Measurements from ENCODE around the gene COQ6. TPM values are rescaled to one million over a fixed set of nuclear protein-coding genes. Genes with fewer than 3 reads are reported as not detected.

Gene COQ6
- total and polyA plus RNA-seq, 2 of the 8 experiments (the other 6 are each of a cell fraction or from before 2014, with no cell fraction given), result 9.5 to 15.5 TPM

GRCh38 chr14:73953731-73954130 is 3.6 kb downstream of the COQ6 start (continued):
- TF ChIP-seq, protein P1, sequence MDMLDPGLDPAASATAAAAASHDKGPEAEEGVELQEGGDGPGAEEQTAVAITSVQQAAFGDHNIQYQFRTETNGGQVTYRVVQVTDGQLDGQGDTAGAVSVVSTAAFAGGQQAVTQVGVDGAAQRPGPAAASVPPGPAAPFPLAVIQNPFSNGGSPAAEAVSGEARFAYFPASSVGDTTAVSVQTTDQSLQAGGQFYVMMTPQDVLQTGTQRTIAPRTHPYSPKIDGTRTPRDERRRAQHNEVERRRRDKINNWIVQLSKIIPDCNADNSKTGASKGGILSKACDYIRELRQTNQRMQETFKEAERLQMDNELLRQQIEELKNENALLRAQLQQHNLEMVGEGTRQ (IDR thresholded peaks at IDR 0.05; ENCODE audit: low read length), result no peak
